WERI-Rb-1 (cell line): ENCODE data around the gene NHERF2.
"Not testable (repeated sequence)": the region's sequence is repeated elsewhere in the genome, so short reads cannot be mapped to it uniquely, and the experiment has no call there.

Source experiments
- DNase-seq: peaks from one replicate; pipeline ENCODE4 v3.0.0-alpha.2; 2020
- H3K27ac ChIP-seq: fragments of 250-450 bp; sonication (Bioruptor Pico); 2 replicates; pipeline ENCODE4 v1.5.1; 2020; ENCODE audit warnings: mild to moderate bottlenecking, moderate library complexity
- H3K27me3 ChIP-seq: fragments of 250-450 bp; sonication (Bioruptor Pico); 2 replicates; pipeline ENCODE4 v1.5.1; 2021; ENCODE audit warnings: mild to moderate bottlenecking, low read depth, moderate library complexity; ENCODE audit not compliant: insufficient read depth, severe bottlenecking
- H3K36me3 ChIP-seq: fragments of 250-450 bp; sonication (Bioruptor Pico); 2 replicates; pipeline ENCODE4 v1.5.1; 2020; ENCODE audit warnings: mild to moderate bottlenecking, moderate library complexity
- H3K4me3 ChIP-seq: 2 replicates; pipeline ENCODE4 v1.5.1; 2011; ENCODE audit warnings: low read depth, mild to moderate bottlenecking, control low read depth, low read length
- H3K9me3 ChIP-seq: fragments of 250-450 bp; sonication (Bioruptor Pico); 2 replicates; pipeline ENCODE4 v1.5.1; 2021; ENCODE audit warnings: mild to moderate bottlenecking, moderate library complexity; ENCODE audit not compliant: severe bottlenecking
- CTCF ChIP-seq: IDR thresholded peaks from 2 replicates; pipeline ENCODE4 v1.5.1; 2011; ENCODE audit warnings: low read depth, mild to moderate bottlenecking, control low read depth, inconsistent platforms, low read length

NHERF2 gene

GRCh38 chr16:2031081-2031577 is 4.4 kb downstream of the NHERF2 start:
- DNase-seq = no peak
- Histone ChIP-seq H3K27ac (no peak overlapping the region), H3K4me3 (no peak overlapping the region), H3K36me3 (peaks cover 14% of the 10 kb centered on the region), H3K9me3 (no peaks in the 10 kb centered on the region), H3K27me3 (no peaks in the 10 kb centered on the region)
- TF ChIP-seq CTCF = no peak

- peaks cover 20% of the 10 kb centered on the region for H3K36me3 ChIP-seq
- TF ChIP-seq CTCF = no peak
- no peak for DNase-seq
- no peak overlapping the region for H3K4me3 ChIP-seq
- H3K27ac ChIP-seq = no peak overlapping the region
- no peaks in the 10 kb centered on the region for H3K27me3 ChIP-seq
- H3K9me3 ChIP-seq = no peaks in the 10 kb centered on the region
Observed at GRCh38 chr16:2032285-2033056, 5.8 kb downstream of the NHERF2 start.

- no peaks in the 10 kb centered on the region for H3K9me3 ChIP-seq
- no peak overlapping the region for H3K27ac ChIP-seq
- H3K36me3 ChIP-seq = peaks cover 26% of the 10 kb centered on the region
- H3K27me3 ChIP-seq = no peaks in the 10 kb centered on the region
- DNase-seq = no peak
- H3K4me3 ChIP-seq = no peak overlapping the region
- TF ChIP-seq CTCF = no peak
Observed at GRCh38 chr16:2033057-2033908, 6.6 kb downstream of the NHERF2 start.

GRCh38 chr16:2033909-2034695 is 7.4 kb downstream of the NHERF2 start:
- not testable (repeated sequence) for H3K4me3 ChIP-seq, H3K27ac ChIP-seq, DNase-seq

GRCh38 chr16:2034696-2035430 is 8.2 kb downstream of the NHERF2 start:
- peaks cover 30% of the 10 kb centered on the region for H3K36me3 ChIP-seq
- H3K4me3 ChIP-seq = no peak overlapping the region
- TF ChIP-seq CTCF = no peak
- no peak for DNase-seq
- H3K9me3 ChIP-seq = no peaks in the 10 kb centered on the region
- H3K27ac ChIP-seq = no peak overlapping the region
- no peaks in the 10 kb centered on the region for H3K27me3 ChIP-seq

More at GRCh38 chr16:2033909-2034695, 7.4 kb downstream of the NHERF2 start:
- peaks cover 30% of the 10 kb centered on the region for H3K36me3 ChIP-seq
- not testable (repeated sequence) for H3K27me3 ChIP-seq, H3K9me3 ChIP-seq
